Loucy (cell line): ENCODE measurements around the gene TEKT1.

Experiments
- H2AFZ ChIP-seq: fragments of 200-600 bp; sonication (generic); 2 replicates; pipeline ENCODE4 v1.6.0; 2016; ENCODE audit warnings: antibody characterized with exemption, mild to moderate bottlenecking, low read length, moderate library complexity
- H3F3A ChIP-seq: fragments of 200-600 bp; 2 replicates; pipeline ENCODE4 v1.6.0; 2016; ENCODE audit warnings: antibody characterized with exemption, low read depth, mild to moderate bottlenecking
- H3K27me3 ChIP-seq: fragments of 200-600 bp; sonication (generic); 2 replicates; pipeline ENCODE4 v1.6.1; 2014; ENCODE audit warnings: low read length, mild to moderate bottlenecking; ENCODE audit not compliant: insufficient read depth, poor library complexity, severe bottlenecking
- H3K36me3 ChIP-seq: fragments of 200-600 bp; sonication (generic); 2 replicates; pipeline ENCODE4 v1.6.1; 2016; ENCODE audit warnings: low read length; ENCODE audit not compliant: insufficient read depth
- H3K4me1 ChIP-seq: fragments of 200-600 bp; sonication (generic); 2 replicates; pipeline ENCODE4 v1.5.1; 2014; ENCODE audit warnings: low read length, mild to moderate bottlenecking; ENCODE audit not compliant: insufficient read depth, poor library complexity, severe bottlenecking
- H3K4me2 ChIP-seq: fragments of 200-600 bp; sonication (generic); 2 replicates; pipeline ENCODE4 v1.6.0; 2014; ENCODE audit warnings: antibody characterized with exemption, low read length, low read depth, mild to moderate bottlenecking; ENCODE audit not compliant: poor library complexity, severe bottlenecking
- H3K4me3 ChIP-seq: fragments of 200-600 bp; sonication (generic); 2 replicates; pipeline ENCODE4 v1.5.1; 2014; ENCODE audit warnings: low read length, mild to moderate bottlenecking, mixed read lengths; ENCODE audit not compliant: poor library complexity, severe bottlenecking
- H3K79me2 ChIP-seq: fragments of 200-600 bp; sonication (generic); 2 replicates; pipeline ENCODE4 v1.6.1; 2014; ENCODE audit warnings: low read length; ENCODE audit not compliant: insufficient read depth
- H3K9ac ChIP-seq: fragments of 200-600 bp; sonication (generic); 2 replicates; pipeline ENCODE4 v1.6.0; 2014; ENCODE audit warnings: mild to moderate bottlenecking, low read depth, low read length, moderate library complexity; ENCODE audit not compliant: poor library complexity, severe bottlenecking
- H3K9me2 ChIP-seq: fragments of 200-600 bp; sonication (generic); replicated peaks from 2 replicates; pipeline ENCODE4 v1.6.1; 2016; ENCODE audit warnings: low read depth, low read length, mixed read lengths
- H3K9me3 ChIP-seq: fragments of 200-600 bp; sonication (generic); 2 replicates; pipeline ENCODE4 v1.6.1; 2014; ENCODE audit warnings: mild to moderate bottlenecking, antibody characterized with exemption, low read length, low read depth; ENCODE audit not compliant: insufficient read depth
- H4K20me1 ChIP-seq: fragments of 200-600 bp; sonication (generic); 2 replicates; pipeline ENCODE4 v1.6.0; 2014; ENCODE audit warnings: antibody characterized with exemption, low read length, mild to moderate bottlenecking; ENCODE audit not compliant: insufficient read depth, poor library complexity, severe bottlenecking
- EZH2phosphoT487 ChIP-seq: fragments of 200-600 bp; IDR thresholded peaks from 2 replicates; pipeline ENCODE4 v1.6.1; 2018; ENCODE audit warnings: antibody characterized with exemption, mild to moderate bottlenecking, moderate library complexity, borderline replicate concordance
- TF ChIP-seq, protein P1 (sequence below): fragments of 200-600 bp; sonication (generic); conservative IDR thresholded peaks from 2 replicates; pipeline ENCODE4 v1.5.1; 2014; ENCODE audit warnings: mild to moderate bottlenecking, antibody characterized with exemption, low read length

Gene TEKT1

GRCh38 chr17:6797718-6798351 lies 33.7 kb downstream of the TEKT1 start:
- no peaks in the 10 kb centered on the region for H3K9me3 ChIP-seq
- no peaks in the 10 kb centered on the region for H3K9me2 ChIP-seq
- H3K79me2 ChIP-seq = no peaks in the 10 kb centered on the region
- TF ChIP-seq, protein P1, sequence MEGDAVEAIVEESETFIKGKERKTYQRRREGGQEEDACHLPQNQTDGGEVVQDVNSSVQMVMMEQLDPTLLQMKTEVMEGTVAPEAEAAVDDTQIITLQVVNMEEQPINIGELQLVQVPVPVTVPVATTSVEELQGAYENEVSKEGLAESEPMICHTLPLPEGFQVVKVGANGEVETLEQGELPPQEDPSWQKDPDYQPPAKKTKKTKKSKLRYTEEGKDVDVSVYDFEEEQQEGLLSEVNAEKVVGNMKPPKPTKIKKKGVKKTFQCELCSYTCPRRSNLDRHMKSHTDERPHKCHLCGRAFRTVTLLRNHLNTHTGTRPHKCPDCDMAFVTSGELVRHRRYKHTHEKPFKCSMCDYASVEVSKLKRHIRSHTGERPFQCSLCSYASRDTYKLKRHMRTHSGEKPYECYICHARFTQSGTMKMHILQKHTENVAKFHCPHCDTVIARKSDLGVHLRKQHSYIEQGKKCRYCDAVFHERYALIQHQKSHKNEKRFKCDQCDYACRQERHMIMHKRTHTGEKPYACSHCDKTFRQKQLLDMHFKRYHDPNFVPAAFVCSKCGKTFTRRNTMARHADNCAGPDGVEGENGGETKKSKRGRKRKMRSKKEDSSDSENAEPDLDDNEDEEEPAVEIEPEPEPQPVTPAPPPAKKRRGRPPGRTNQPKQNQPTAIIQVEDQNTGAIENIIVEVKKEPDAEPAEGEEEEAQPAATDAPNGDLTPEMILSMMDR = no peak
- TF ChIP-seq EZH2phosphoT487 = no peak
- no peaks in the 10 kb centered on the region for H3K27me3 ChIP-seq
- no peak overlapping the region for H3K9ac ChIP-seq
- H2AFZ ChIP-seq = no peak overlapping the region
- H3K4me1 ChIP-seq = no peaks in the 10 kb centered on the region
- H3K4me3 ChIP-seq = no peak overlapping the region
- H4K20me1 ChIP-seq = no peaks in the 10 kb centered on the region
- no peaks in the 10 kb centered on the region for H3F3A ChIP-seq
- H3K4me2 ChIP-seq = no peak overlapping the region
- no peaks in the 10 kb centered on the region for H3K36me3 ChIP-seq

DNA sequence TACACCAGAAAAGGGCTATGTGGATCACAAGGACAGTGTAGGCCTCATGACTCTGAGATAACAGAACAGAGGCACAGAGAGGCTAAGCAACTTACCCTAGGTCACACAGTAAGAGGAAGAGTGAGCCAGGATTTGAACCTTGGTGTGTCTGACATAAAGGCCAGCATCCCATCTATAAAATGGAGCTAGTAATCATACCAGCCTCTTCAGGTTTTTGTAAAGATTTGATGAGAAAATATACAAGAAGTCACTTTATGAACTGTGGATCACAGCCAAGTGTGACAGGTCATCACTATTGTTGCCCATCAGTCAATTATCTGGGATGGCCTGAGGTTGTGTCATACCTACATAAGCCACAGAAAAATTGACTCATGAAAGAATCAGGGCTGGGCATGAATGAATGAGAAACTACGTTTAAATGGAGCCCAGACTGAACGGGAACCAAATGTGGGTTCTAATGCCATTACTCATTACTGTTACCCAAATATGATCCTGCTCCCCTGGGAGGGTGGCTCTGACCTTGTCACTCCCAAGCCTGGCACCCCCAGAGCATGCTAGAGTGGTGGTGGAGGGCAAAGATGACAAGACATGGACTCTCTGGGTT lies 34.5 kb downstream of the TEKT1 start:
- Histone ChIP-seq H3K4me2 (no peak overlapping the region), H3K9me2 (no peaks in the 10 kb centered on the region), H2AFZ (no peak overlapping the region), H3K4me3 (no peak overlapping the region), H4K20me1 (no peaks in the 10 kb centered on the region), H3K9me3 (no peaks in the 10 kb centered on the region), H3K36me3 (no peaks in the 10 kb centered on the region), H3F3A (no peaks in the 10 kb centered on the region), H3K9ac (no peak overlapping the region), H3K4me1 (no peaks in the 10 kb centered on the region), H3K27me3 (no peaks in the 10 kb centered on the region), H3K79me2 (no peaks in the 10 kb centered on the region)
- TF ChIP-seq, protein P1 = no peak
- TF ChIP-seq EZH2phosphoT487 = no peak

DNA sequence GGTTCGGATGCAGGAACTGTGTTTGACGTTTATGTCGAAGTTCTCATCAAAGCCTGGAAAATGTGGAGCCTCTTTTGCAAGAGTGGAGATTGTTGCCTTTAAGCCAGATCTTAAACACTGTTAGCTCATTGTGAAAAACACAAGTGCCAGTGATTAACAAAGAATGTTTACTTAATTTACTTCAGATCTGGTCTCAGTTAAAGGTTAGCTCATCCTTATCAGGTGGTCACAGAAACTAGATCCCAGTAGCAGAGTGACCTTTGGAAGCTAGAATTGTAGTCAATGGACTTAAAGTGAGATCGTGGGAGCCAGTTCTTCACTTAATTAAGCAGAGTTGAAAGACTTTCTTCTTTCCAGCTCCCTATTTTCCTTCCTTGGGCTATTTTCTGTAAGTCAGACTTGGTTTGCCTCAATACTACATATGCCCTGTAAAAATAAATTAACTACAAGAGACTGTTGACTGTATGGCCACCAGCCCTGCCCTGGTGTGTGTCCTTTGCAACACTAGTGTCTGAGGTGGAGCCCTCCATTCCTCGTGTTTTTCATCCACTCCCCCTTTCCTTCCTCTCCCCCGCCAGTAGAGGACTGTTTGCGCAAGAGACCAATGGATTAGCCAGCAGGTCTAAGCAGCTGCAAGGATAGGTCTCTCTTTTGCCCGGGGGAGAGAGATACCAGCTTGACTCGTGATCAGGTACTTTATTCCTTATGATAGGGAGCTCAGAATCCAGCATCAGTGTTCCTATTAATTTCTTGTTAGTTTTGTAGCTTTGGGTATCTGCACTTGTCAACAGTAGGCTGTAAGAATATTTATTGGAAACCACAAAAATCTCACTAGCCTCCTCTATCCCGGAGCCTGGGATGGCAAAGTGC lies 35.3 kb downstream of the TEKT1 start:
- no peak overlapping the region for H3K4me2 ChIP-seq

More for the DNA sequence above, 35.3 kb downstream of the TEKT1 start:
- Histone ChIP-seq H3K4me3 (no peak overlapping the region), H3K4me1 (no peaks in the 10 kb centered on the region), H3F3A (no peaks in the 10 kb centered on the region), H3K27me3 (no peaks in the 10 kb centered on the region), H3K9me3 (no peaks in the 10 kb centered on the region), H3K9ac (no peak overlapping the region), H2AFZ (no peak overlapping the region), H3K9me2 (no peaks in the 10 kb centered on the region), H3K36me3 (no peaks in the 10 kb centered on the region), H4K20me1 (no peaks in the 10 kb centered on the region), H3K79me2 (no peaks in the 10 kb centered on the region)
- no peak for TF ChIP-seq EZH2phosphoT487
- TF ChIP-seq, protein P1 = no peak
